Adrenal gland (tissue), 12 donors: ENCODE measurements around the gene ZNF594. TPM values are rescaled to one million over a fixed set of nuclear protein-coding genes. Genes with fewer than 3 reads are reported as not detected.

Experiments
- DNase-seq, 7 donors: peaks; one replicate each; pipeline ENCODE4 v3.0.0-alpha.2; 2019 to 2020
- H3K27ac ChIP-seq, 5 donors: fragments of 200-600 bp; sonication (generic) in 4 of 5; 1 replicate in 3 of 5; 2 replicates in 2 of 5; pipeline versions ENCODE4 v1.5.1 to v1.8.0; 2016 to 2020; ENCODE audit warnings: mild to moderate bottlenecking in 1 of 5
- H3K27me3 ChIP-seq: fragments of 200-600 bp; 2 replicates; pipeline ENCODE4 v1.8.0; 2021
- H3K36me3 ChIP-seq, 2 donors: fragments of 200-600 bp; replicated peaks in 1 of 2; 1 replicate in 1 of 2; 2 replicates in 1 of 2; pipeline versions ENCODE4 v1.5.1 to v1.8.0; 2018 to 2022
- H3K4me1 ChIP-seq, 2 donors: fragments of 200-600 bp; replicated peaks in 1 of 2; 1 replicate in 1 of 2; 2 replicates in 1 of 2; pipeline versions ENCODE4 v1.5.1 to v1.8.0; 2018 to 2021
- H3K4me3 ChIP-seq, 4 donors: fragments of 200-600 bp; sonication (generic) in 3 of 4; one replicate each; pipeline ENCODE4 v1.5.1; 2016 to 2018
- H3K9me3 ChIP-seq, 3 donors: fragments of 200-600 bp; sonication (generic) in 1 of 3; replicated peaks in 1 of 3; 1 replicate in 2 of 3; 2 replicates in 1 of 3; pipeline versions ENCODE4 v1.5.1 to v1.8.0; 2016 to 2021
- CTCF ChIP-seq, 6 experiments: fragments of 450-650 bp in 4 of 6; fragments of 200-600 bp in 2 of 6; sonication (generic) in 1 of 6; IDR thresholded peaks; 1 replicate in 5 of 6; 2 replicates in 1 of 6; pipeline versions ENCODE4 v1.5.1 to v1.8.0; 2016 to 2021; ENCODE audit warnings: antibody characterized with exemption in 6 of 6, mild to moderate bottlenecking in 2 of 6, moderate library complexity in 1 of 6
- POLR2A ChIP-seq, 2 donors: fragments of 450-650 bp; IDR thresholded peaks; one replicate each; pipeline ENCODE4 v1.6.1; 2017; ENCODE audit warnings: antibody characterized with exemption in 2 of 2, mild to moderate bottlenecking in 2 of 2, moderate library complexity in 1 of 2
- WGBS, 4 donors: extraction: QIAGEN DNeasy Blood & Tissue Kit in 2 of 4; methylation state at CpG; one replicate each; pipeline versions ENCODE4 v1.1.5 to v1.1.7; 2013 to 2017; 5-methylcytosine and 5-hydroxymethylcytosine counted together
- intact Hi-C, 2 donors: fragments of 100-400 bp; cut with DNase I; formaldehyde crosslinking; loops; one replicate each; pipeline versions ENCODE4 v1.14.1 to v1.15.0; 2022 to 2023
- polyA plus RNA-seq, 3 donors: library from polyadenylated mRNA; stranded (reverse); fragments of 200-250 nt in 2 of 3; fragments of 350-450 nt in 1 of 3; fragmentation: Illumina TruSeq in 1 of 3; extraction: RNeasy Lipid Tissue Mini Kit (QIAGEN cat#74804) in 1 of 3; gene quantifications; one replicate each; pipeline ENCODE4 v1.2.3, GENCODE V29; 2013 to 2014
- total RNA-seq, 9 donors: library from RNA; depleted of rRNA in 4 of 9; stranded (reverse); fragments of >200 nt in 4 of 9; fragments of 120-200 nt in 1 of 9; fragmentation: NEBNext Ultra II Directional in 1 of 9; extraction: Animal tissue kit (Norgen Biotek cat#: 25700) in 1 of 9; gene quantifications; one replicate each; pipeline versions ENCODE4 v1.1.0 to v1.2.4, GENCODE V29; 2013 to 2023
- donor health status: healthy with polysubstance abuse.
- donor health status: Bipolar disorder and iron deficiency.
- donor health status: DM: yes; HTN: yes; CAD: no.
- donor health status: DM: no; HTN: no; CAD: no.
- donor health status: DM: no; HTN: no; CAD: no.
- donor health status: DM: yes; HTN: yes; CAD: no.

ZNF594 gene
- total and polyA plus RNA-seq, 12 donors, result 0.72 to 16.4 (median 5.2) TPM

- H3K4me1 ChIP-seq, result peaks cover 0 to 6% of the 10 kb centered on the region in 2 donors
- no peaks in the 10 kb centered on the region for H3K27me3 ChIP-seq
- H3K4me3 ChIP-seq, result no peak overlapping the region
- 47 to 86% (median 68%) methylated on average over 2 of the region's 2 CpGs for WGBS, 4 donors
- no peaks in the 10 kb centered on the region for H3K36me3 ChIP-seq
- no peak for TF ChIP-seq CTCF (IDR thresholded peaks at IDR 0.05)
- no peak for TF ChIP-seq POLR2A (IDR thresholded peaks at IDR 0.05)
- no peaks in the 10 kb centered on the region for H3K9me3 ChIP-seq
- no peak overlapping the region for H3K27ac ChIP-seq
- no peak for DNase-seq
- intact Hi-C loops, result no loop called here
Observed at GRCh38 chr17:5200360-5200759, 8.7 kb upstream of the ZNF594 start.

DNA sequence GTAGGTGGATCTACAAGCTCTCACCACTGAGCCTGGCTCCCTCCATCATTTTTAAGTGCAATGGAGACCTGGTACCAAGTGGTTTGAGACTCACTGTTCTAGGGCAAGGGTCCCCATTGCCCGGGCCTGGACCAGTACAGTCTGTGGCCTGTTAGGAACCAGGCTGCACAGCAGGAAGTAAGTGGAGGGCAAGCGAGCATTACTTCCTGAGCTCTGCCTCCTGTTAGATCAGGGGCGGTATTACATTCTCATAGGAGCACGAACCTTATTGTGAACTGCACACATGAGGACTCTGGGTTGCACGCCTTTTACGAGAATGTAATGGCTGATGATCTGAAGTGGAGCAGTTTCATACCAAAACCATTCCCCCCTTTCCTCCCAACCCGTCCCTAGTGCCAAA is 6.8 kb upstream of the ZNF594 start:
- WGBS, 4 donors, result 84 to 92% (median 90%) methylated on average over 6 to 7 of the region's 7 CpGs
- no peak for TF ChIP-seq CTCF (IDR thresholded peaks at IDR 0.05)
- TF ChIP-seq POLR2A (IDR thresholded peaks at IDR 0.05), result no peak

GRCh38 chr17:5194346-5194745 is 2.7 kb upstream of the ZNF594 start:
- Histone ChIP-seq H3K4me1 (peaks cover 12 to 17% of the 10 kb centered on the region in 2 donors), H3K9me3 (peaks cover 0 to 1% (median 0%) of the 10 kb centered on the region in 3 donors), H3K4me3 (no peak overlapping the region), H3K36me3 (no peaks in the 10 kb centered on the region), H3K27ac (no peak overlapping the region), H3K27me3 (no peaks in the 10 kb centered on the region)
- no peak for DNase-seq
- WGBS, 4 donors, result 81 to 94% (median 87%) methylated on average over 2 of the region's 2 CpGs
- TF ChIP-seq POLR2A (IDR thresholded peaks at IDR 0.05) (no peak), CTCF (IDR thresholded peaks at IDR 0.05) (no peak)
- intact Hi-C loops, result no loop called here

More for the DNA sequence above, 6.8 kb upstream of the ZNF594 start:
- no peak for DNase-seq
- Histone ChIP-seq H3K36me3 (no peaks in the 10 kb centered on the region), H3K9me3 (no peaks in the 10 kb centered on the region), H3K4me3 (no peak overlapping the region), H3K4me1 (peaks cover 0 to 5% of the 10 kb centered on the region in 2 donors), H3K27ac (no peak overlapping the region), H3K27me3 (no peaks in the 10 kb centered on the region)
- intact Hi-C loops, result loop anchor here in 1 of 2 donors (5.0 kb wide), 1 partner anchor 39 kb away; no protein-coding TSS in a partner anchor

GRCh38 chr17:5184288-5184687 is 7.4 kb downstream of the ZNF594 start:
- Histone ChIP-seq H3K27ac (no peak overlapping the region), H3K36me3 (no peaks in the 10 kb centered on the region), H3K27me3 (no peaks in the 10 kb centered on the region), H3K4me3 (peak overlapping the region in 1 of 4 donors; percentile 7), H3K4me1 (no peaks in the 10 kb centered on the region), H3K9me3 (peaks cover 16 to 99% (median 26%) of the 10 kb centered on the region in 3 donors)
- TF ChIP-seq POLR2A (IDR thresholded peaks at IDR 0.05) (no peak), CTCF (IDR thresholded peaks at IDR 0.05) (no peak)
- intact Hi-C loops, result loop anchor here in 1 of 2 donors (5.0 kb wide), 1 partner anchor 92 kb away; no protein-coding TSS in a partner anchor
- no peak for DNase-seq
- WGBS, 4 donors, result 94 to 100% (median 100%) methylated on average over 2 of the region's 2 CpGs
